CD4-positive, alpha-beta T cell treated with Interleukin-2 at 100 ng/mL for 4 hours (primary cell): ENCODE measurements around the gene TTC39C.

Experiments used
- DNase-seq: peaks from one replicate; pipeline ENCODE4 v3.0.0-alpha.2; 2020; ENCODE audit warnings: low spot score

TTC39C gene

DNA sequence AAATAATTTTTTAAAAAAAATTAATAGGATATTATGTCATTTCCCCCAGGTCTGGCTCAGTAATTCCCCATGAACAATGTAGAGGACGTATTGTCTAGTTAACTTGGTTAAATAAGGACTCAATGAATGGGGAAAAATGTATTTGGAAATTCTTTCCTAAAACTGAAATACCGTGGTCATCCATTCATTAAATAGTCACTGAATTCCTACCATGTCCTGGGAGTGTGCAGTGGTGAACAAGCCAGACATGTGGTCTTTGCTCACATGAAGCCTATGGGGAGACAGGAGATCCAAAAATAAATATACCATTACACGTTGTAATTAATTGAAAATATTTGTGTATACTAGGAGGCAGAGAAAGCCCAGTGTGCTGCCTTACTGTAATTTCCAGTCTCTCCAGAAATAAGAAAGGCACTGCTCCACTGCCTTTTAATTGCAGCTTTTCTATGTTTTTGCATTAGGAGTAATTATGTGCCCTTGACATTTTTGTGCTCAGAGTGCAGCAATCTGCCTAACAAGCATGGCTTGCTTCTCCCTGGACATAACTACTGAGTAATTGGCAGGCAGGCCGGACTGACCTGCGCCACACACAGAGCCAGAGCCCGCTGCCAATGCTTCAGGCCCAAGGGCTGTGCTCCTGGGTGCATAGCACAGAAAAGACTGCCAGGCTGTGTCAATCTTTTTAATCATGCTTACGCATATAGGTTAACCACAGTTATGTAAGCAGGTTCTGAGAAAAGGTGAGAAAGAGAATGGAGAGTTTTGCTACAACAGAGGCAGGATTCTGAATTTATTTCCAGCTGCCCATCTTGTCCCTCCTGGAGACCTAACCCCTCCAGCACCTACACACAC is 22.2 kb upstream of the TTC39C start:
- DNase-seq, result peak; percentile 79

DNA sequence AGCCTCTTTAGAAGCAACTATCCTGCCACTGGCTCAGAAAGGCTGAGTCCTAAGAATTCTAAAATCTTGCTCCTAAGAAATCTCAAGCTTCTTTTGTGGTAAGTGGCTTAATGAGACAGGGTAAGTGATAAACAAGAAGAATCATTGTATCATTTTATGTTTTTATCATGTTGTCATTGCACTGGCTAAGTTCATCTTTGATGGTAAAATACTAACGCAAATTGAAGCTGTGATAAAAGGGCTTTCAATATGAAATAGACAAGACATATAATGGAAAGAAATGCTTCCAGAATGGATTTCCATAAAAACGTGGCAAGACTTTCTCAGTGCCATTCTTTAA is 21.6 kb upstream of the TTC39C start:
- no peak for DNase-seq

DNA sequence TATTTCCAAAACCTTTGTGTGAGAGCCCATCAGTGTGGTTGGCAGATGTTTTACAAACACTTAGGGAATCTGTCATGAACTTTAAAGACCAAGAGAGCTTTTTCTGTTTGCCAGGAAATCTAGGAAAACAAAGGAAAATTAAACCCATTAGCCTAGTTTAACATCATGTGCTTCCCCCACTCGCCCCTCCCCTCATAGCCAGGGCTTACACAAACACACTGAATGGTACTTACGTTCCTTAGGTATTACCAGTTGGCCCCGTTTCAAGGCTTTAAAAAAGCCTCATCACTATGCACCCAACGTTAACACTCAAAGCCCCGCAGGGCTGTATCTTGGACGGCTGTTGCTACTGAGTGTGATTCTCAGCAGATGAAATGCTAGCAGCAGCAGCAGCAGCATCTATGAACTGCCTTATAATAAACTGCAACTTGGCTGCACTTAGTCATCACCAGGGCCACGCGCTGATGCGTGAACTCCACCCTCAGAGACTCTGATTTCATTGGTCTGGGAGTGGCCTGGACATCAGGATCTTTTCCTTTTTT is 20.1 kb upstream of the TTC39C start:
- peak; percentile 75 for DNase-seq

- no peak for DNase-seq
These were observed 19.4 kb upstream of the TTC39C start for GRCh38 chr18:23995180-23995579.

GRCh38 chr18:23998018-23998417 is 16.5 kb upstream of the TTC39C start:
- DNase-seq, result no peak

DNA sequence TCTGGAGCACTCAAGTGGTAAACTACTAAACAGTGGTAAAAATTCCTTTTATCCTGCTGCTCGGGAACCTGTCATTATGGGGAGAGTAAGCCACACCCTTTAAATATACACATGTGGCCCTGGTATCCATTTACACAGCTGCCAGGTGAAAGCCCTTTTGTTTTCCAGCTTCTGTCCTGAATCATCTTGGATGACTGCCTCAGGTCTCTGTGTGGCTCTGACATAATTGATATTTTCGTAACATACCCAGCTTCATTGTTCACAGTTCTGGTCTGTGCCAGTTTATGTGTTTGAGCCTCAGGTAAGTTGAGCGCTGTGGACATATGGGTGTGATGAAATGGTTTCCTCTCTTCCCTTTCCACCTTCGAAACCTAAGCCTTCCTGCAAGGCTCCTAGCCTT is 15.7 kb upstream of the TTC39C start:
- DNase-seq, result no peak

DNA sequence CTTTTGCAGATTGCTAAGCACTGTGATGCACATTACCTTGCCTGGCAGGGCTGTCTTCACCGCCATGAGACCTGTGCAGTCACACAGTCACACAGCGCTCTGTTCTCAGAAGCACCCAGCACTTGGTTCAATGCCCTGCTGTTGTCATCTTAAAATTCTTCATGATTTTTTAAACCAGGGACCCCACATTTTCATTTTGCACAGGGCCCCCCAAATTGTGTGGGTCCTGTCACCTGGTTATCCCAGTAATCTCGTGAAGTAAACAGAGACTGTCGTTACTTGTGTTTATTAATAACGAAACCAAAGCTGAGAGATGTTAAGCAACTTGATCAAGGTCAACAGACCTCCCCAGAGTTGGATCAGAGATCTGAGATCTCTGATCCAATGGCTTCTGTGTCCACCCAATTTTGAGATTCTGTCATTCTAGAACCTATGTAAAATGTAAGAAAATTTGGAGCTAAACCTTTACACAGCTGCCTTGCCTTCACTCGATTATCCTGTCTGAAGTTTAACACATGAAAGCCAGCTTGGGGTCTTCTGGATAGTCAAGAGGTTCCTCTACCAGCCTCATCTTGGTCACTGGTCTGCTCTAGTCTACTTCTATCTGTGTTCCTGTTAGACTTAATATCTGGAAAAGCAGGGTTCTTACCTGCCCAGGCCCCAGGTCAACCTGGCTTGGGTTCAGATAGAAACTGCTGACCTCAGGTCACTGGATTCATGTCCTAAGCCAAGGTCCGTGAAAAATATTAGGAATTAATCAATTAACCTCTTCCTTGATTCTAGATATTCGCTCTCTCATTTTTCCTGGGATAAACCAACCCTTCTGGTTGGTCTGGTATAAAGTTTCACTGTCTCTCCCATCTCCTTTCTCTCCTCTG is 13.7 kb upstream of the TTC39C start:
- DNase-seq, result peak; percentile 47

DNA sequence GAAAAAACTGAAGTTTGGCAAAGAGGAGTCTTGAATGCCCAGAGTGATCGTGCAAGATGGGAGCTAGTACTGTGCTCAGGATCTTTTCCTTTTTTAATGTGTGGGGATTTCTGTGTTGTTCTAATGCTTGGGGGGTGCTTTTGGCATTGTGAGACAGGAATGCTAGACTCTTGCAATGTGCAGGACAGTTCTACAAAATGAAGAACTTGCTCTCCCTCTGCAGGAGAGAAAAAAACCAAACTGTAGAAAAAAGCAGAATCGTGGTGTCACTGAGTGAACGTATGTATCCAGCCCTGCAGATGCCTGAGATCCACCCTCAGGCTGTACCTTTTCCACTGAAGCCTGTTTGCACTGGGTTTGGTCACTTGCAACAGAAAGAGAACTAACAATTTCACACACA is 12.1 kb upstream of the TTC39C start:
- DNase-seq, result peak; percentile 28

DNA sequence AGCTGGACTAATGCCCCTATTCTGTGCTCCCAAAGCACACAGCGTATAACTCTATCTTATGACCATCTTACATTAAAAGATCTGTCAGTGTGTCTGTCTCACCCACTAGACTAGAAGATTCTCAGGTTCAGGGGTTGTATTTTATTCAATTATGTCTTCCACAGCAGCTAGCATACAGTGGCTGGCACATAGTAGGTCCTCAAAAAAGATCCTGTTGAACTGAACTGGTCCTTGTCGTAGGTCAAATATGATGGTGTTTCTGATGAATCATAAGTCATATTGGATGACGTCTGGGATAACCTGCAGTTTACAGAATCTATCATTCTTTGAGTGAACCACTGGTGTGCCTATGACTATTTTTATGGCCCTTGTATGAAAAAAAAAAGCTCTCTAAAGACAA is 11.3 kb upstream of the TTC39C start:
- DNase-seq, result no peak

DNA sequence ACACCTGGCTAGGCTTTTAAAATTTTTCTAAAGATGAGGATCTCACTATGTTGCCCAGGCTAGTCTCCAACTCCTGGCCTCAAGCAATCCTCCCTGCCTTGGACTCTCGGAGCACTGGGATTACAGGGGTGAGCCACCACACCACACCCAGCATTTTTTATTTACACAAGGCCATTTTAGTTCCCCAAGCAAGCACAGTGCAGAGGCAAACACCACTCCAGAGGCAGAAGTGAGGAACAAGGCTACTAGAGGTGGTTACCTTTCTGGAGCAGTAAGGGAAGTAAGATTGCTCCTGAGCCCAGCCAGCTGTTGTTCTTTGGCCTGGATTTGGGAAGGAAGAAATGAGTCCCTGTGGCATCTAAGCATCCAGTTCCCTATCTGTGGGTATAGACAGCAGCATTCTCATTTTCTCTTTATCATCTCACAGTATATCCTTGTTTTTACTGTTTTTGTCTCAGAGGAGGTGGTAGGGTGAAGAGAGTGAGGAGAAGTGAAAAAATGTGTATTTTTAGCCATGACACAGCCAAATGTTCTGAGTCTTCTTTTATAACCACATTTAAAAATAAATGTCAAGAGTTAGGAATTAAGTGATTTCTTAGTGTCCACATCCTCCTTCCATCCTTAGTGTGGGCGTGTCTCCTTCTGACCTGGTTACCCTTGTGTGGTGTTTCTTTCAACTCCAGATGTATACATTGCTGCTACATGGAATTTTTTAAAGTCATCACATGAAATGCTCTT is 10.5 kb upstream of the TTC39C start:
- no peak for DNase-seq

GRCh38 chr18:24006712-24007313 is 7.7 kb upstream of the TTC39C start:
- peak; percentile 62 for DNase-seq

- no peak for DNase-seq
These were observed 5.3 kb upstream of the TTC39C start for GRCh38 chr18:24009246-24009645.

DNA sequence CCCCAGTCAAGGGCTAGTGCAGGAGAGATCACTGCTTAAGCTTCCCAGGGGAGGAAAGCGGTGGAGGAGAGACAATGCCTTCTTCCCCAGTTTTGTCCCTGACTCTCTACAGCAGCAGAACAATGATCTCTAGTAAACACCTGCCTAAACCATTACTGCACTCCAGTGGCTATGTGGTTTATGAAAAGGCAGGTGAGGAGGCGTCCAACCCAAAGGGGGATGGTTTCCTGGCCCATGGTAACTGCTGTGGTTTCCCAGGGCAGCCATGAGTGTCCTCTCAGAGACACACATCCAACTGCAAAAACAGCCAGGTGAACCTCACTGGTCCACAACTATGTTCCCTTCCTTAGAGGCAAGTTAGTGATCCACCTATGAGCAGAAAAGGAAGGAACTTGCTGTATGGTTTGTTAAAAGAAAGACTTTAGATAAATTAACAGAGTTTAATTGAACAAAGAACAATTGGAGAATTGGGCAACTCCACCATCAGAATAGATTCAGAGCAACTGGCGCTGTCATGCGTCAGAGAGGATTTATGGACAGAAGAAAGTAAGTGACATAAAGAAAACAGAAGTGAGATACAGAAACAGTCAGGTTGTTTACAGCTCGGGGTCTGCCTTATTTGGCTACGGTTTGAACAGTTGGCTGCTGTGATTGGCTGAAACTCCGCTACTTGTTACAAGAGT is 4.8 kb upstream of the TTC39C start:
- DNase-seq, result peak; percentile 55

- DNase-seq, result no peak
These were observed 3.9 kb upstream of the TTC39C start for GRCh38 chr18:24010673-24011072.

DNA sequence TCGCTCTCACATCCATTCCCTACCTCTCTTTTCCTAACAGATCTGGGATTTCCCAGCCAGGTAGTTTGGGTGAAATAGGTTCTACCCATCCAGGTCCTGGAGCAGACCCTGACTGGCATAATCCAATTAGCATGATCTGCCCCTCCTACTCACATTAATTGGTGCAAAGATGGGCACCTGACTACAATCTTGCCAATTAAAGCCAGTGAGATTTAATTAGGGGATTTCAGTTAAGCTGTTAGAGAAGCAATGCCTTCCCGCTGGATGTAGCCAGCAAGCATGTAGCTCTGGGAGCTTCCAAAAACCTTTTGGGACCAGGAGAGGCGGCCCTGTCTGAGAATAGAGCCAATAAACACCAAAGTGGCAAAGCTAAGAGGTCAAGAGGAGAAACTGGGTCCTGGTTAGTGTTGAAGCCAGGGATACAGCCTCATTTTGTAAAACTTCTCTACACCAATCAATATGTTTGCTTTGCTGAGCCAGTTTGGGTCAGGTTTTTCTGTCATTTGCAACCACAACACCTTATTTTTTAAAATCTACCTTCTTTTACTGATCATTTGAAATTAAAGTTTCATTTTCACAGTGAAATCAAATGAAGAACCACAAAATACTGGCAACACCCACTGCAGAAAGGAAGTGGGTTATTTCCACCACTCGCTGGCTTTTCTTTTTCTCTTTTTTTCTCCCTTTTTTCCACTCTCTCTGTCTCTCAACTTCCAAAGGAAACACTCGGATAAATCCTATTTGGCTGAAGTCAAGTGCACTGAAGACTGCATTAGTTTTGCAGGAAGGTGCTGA is 3.2 kb upstream of the TTC39C start:
- DNase-seq, result peak; percentile 65

DNA sequence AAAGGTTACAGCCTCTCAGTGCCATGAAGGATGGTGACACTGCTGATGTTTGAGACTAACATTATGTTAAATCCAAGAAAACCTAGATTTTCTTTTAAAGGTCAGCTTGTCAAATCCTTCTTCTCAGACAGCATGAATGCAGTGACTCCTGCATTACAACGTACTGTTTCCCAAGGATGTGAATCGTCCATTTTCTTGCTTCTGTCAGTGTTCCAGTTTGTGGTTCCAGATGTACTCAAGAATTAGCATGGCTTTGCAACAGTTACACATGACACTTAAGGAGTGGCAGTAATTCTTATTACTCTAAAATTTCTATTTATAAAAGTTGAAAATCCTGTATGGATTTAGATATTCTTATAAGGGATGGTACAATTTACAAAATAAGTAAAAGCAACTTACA is 1.5 kb upstream of the TTC39C start:
- no peak for DNase-seq

GRCh38 chr18:24014986-24015638 is 558 bp downstream of the TTC39C start:
- no peak for DNase-seq

GRCh38 chr18:24015639-24016631 is 1.4 kb downstream of the TTC39C start:
- DNase-seq, result peak; percentile 22

DNA sequence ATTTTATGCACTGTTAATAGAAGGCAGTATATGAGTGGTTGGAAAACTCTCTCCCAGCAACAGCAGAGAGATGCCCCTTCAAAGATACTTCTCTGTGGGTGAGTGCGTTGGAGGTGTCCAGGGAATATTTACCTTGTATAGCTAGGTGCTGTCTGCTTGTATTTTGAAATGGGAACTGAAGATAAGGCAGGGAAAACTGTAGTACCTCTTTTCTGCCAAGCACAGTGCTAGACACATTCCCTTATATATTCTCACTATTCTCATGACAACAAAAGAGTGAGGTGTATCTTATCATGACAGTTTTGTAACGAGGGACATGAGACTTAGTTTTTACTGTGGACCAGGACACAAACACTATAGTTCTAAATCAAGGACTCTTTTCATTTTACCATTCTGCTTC is 2.1 kb downstream of the TTC39C start:
- DNase-seq, result no peak
